ENCODE results near the gene FLT1. TPM values are rescaled to one million over a fixed set of nuclear protein-coding genes. Genes with fewer than 3 reads are reported as not detected.

Gene FLT1
- total RNA-seq, 1 experiment from 2014 or later = 0.25 TPM

- Histone ChIP-seq H3K9ac (ENCODE audit: low read length) (no peak overlapping the region), H2AFZ (ENCODE audit: low read depth, low read length, poor library complexity, severe bottlenecking) (no peak overlapping the region), H3K79me2 (ENCODE audit: insufficient read depth, low read length) (no peaks in the 10 kb centered on the region), H3K4me2 (ENCODE audit: low read length) (no peak overlapping the region), H3K4me3 (replicated peaks in 1 of 2; ENCODE audit: low read depth in 1 of 2, low read length in 2 of 2) (no peak overlapping the region), H3K27ac (ENCODE audit: low read depth, low read length) (no peak overlapping the region), H3K9me3 (ENCODE audit: control insufficient read depth in 1 of 2, insufficient read depth in 1 of 2, low read depth in 1 of 2, low read length in 2 of 2) (no peaks in the 10 kb centered on the region), H3K9me2 (ENCODE audit: insufficient read depth) (no peaks in the 10 kb centered on the region), H3K36me3 (ENCODE audit: control insufficient read depth in 1 of 2, insufficient read depth in 2 of 2, low read length in 2 of 2) (no peaks in the 10 kb centered on the region), H3K4me1 (ENCODE audit: control insufficient read depth in 1 of 2, insufficient read depth in 2 of 2, low read length in 2 of 2) (no peaks in the 10 kb centered on the region), H3K27me3 (ENCODE audit: insufficient read depth, low read length) (no peaks in the 10 kb centered on the region), H4K20me1 (ENCODE audit: insufficient read depth) (no peaks in the 10 kb centered on the region)
- ChIA-PET RAD21 (ENCODE audit: low non-redundant PET in 1 of 2, low total read pairs in 2 of 2, uncharacterized antibody in 2 of 2, unreplicated experiment in 2 of 2) (no interaction called here), CTCF (no interaction called here), POLR2A (no interaction called here)
- no peak for ATAC-seq
- no peak for DNase-seq (ENCODE audit: low read depth, low spot score)
- BruUV-seq (replicated peaks) = no TSS peak
- intact Hi-C loops (cut with micrococcal nuclease) = no loop called here
- TF ChIP-seq YY1 (IDR thresholded peaks at IDR 0.05; ENCODE audit: extremely low read depth, insufficient replicate concordance, low read depth, low read length) = no peak
- no peak for TF ChIP-seq ATF3 (IDR thresholded peaks at IDR 0.05)
- no peak for TF ChIP-seq RAD21 (IDR thresholded peaks at IDR 0.05; ENCODE audit: low read depth)
Measured at GRCh38 chr13:28394422-28394821, 100.5 kb downstream of the FLT1 start.

GRCh38 chr13:28392896-28393505 is 101.9 kb downstream of the FLT1 start:
- no peaks in the 10 kb centered on the region for H3K4me1 ChIP-seq (ENCODE audit: control insufficient read depth in 1 of 2, insufficient read depth in 2 of 2, low read length in 2 of 2)
- H3K27me3 ChIP-seq (ENCODE audit: insufficient read depth, low read length) = no peaks in the 10 kb centered on the region
- ChIA-PET POLR2A (no interaction called here), CTCF (no interaction called here), RAD21 (ENCODE audit: low non-redundant PET in 1 of 2, low total read pairs in 2 of 2, uncharacterized antibody in 2 of 2, unreplicated experiment in 2 of 2) (no interaction called here)
- no peaks in the 10 kb centered on the region for H3K79me2 ChIP-seq (ENCODE audit: insufficient read depth, low read length)
- H2AFZ ChIP-seq (ENCODE audit: low read depth, low read length, poor library complexity, severe bottlenecking) = no peak overlapping the region
- H3K36me3 ChIP-seq (ENCODE audit: control insufficient read depth in 1 of 2, insufficient read depth in 2 of 2, low read length in 2 of 2) = no peaks in the 10 kb centered on the region
- no peak overlapping the region for H3K4me3 ChIP-seq (replicated peaks in 1 of 2; ENCODE audit: low read depth in 1 of 2, low read length in 2 of 2)
- intact Hi-C loops (cut with micrococcal nuclease) = no loop called here
- no peak overlapping the region for H3K9ac ChIP-seq (ENCODE audit: low read length)
- H3K9me2 ChIP-seq (ENCODE audit: insufficient read depth) = no peaks in the 10 kb centered on the region
- H3K4me2 ChIP-seq (ENCODE audit: low read length) = no peak overlapping the region
- no peaks in the 10 kb centered on the region for H3K9me3 ChIP-seq (ENCODE audit: control insufficient read depth in 1 of 2, insufficient read depth in 1 of 2, low read depth in 1 of 2, low read length in 2 of 2)
- BruUV-seq (replicated peaks) = no TSS peak
- TF ChIP-seq POLR2AphosphoS5 (IDR thresholded peaks at IDR 0.05; ENCODE audit: low read depth, low read length) (no peak), CTCF (IDR thresholded peaks at IDR 0.05 in 2 of 3, conservative IDR thresholded peaks at IDR 0.05 in 1 of 3; ENCODE audit: borderline replicate concordance in 1 of 3, insufficient read depth in 1 of 3, low read depth in 2 of 3, low read length in 2 of 3) (no peak), JUND (IDR thresholded peaks at IDR 0.05) (no peak), FOSL1 (IDR thresholded peaks at IDR 0.05; ENCODE audit: low read depth) (no peak), ATF3 (IDR thresholded peaks at IDR 0.05) (no peak), CEBPB (IDR thresholded peaks at IDR 0.05; ENCODE audit: low read depth) (no peak), CBX3 (IDR thresholded peaks at IDR 0.05; ENCODE audit: low read depth) (no peak), SP1 (IDR thresholded peaks at IDR 0.05; ENCODE audit: low read depth) (no peak), ZBTB33 (IDR thresholded peaks at IDR 0.05; ENCODE audit: extremely low read depth, insufficient replicate concordance, low read length) (no peak)
- H4K20me1 ChIP-seq (ENCODE audit: insufficient read depth) = no peaks in the 10 kb centered on the region
- ATAC-seq (no peak), DNase-seq (ENCODE audit: low read depth, low spot score) (no peak)
- H3K27ac ChIP-seq (ENCODE audit: low read depth, low read length) = no peak overlapping the region
